SH-SY5Y (cell line): ENCODE measurements around the gene TSFM.

Experiments used
- GATA2 ChIP-seq: IDR thresholded peaks from 2 replicates; pipeline ENCODE4 v1.6.1; 2011; ENCODE audit warnings: mild to moderate bottlenecking, low read depth, low read length
- GATA3 ChIP-seq: IDR thresholded peaks from 2 replicates; pipeline ENCODE4 v1.6.1; 2011; ENCODE audit warnings: low read depth, mild to moderate bottlenecking, low read length, moderate library complexity

Gene TSFM

GRCh38 chr12:57846285-57846576 lies 63.6 kb downstream of the TSFM start:
- TF ChIP-seq GATA2 (no peak), GATA3 (no peak)

GRCh38 chr12:57846577-57847319 lies 64.2 kb downstream of the TSFM start, which contains the start of gene CTDSP2:
Gene CTDSP2 (minus strand): TSS chr12:57846729. CDS start chr12:57846435, 294 bp downstream.
- TF ChIP-seq GATA2: no peak
- TF ChIP-seq GATA3: no peak
